A673 (cell line): ENCODE measurements around the gene RBBP5.

Source experiments
- EZH2 ChIP-seq: fragments of 200-600 bp; sonication (generic); IDR thresholded peaks from 2 replicates; pipeline ENCODE4 v1.6.1; 2017; ENCODE audit warnings: borderline replicate concordance, low read depth, mild to moderate bottlenecking, mixed read lengths, antibody characterized with exemption, low read length; ENCODE audit not compliant: poor library complexity, severe bottlenecking
- TF ChIP-seq, protein P1 (sequence below): fragments of 300-800, 200-600 bp; sonication (generic); conservative IDR thresholded peaks from 2 replicates; pipeline ENCODE4 v1.5.1; 2017; ENCODE audit warnings: low read depth, mild to moderate bottlenecking, antibody characterized with exemption, low read length, moderate library complexity, mixed read lengths

DNA sequence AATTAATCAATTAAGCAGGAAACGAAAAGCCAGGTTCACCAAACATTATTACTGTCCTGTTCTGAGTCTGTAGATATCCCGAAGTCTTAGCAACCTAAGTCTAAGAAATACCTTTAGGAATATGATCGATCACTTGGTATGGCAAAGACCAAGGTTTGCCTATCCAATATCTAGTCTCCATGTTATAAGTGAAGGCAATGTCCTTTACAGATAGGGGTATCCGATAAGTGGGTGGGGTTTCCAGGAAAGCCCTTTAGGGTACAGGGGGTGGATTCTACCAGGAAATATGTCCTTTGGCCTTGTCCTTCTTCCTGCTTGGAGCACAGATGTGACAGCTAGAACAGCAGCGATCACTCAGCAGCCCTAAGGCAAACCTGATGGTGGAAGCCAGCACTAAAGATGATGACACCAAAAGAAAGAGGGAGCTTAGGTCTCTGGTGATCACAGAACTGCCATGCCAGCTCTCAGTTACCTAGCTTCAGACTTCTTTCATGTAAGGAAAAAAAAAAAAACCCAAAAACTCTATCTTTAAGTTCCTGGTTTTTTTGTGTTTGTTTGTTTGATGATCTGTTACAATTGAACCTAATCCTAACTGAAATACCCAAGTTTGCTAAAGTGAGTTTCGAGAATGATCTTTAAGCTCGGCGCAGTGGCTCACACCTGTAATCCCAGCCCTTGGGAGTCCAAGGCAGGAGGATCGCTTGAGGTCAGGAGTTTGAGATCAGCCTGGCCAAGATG lies 48.9 kb upstream of the RBBP5 start:
- TF ChIP-seq, protein P1, sequence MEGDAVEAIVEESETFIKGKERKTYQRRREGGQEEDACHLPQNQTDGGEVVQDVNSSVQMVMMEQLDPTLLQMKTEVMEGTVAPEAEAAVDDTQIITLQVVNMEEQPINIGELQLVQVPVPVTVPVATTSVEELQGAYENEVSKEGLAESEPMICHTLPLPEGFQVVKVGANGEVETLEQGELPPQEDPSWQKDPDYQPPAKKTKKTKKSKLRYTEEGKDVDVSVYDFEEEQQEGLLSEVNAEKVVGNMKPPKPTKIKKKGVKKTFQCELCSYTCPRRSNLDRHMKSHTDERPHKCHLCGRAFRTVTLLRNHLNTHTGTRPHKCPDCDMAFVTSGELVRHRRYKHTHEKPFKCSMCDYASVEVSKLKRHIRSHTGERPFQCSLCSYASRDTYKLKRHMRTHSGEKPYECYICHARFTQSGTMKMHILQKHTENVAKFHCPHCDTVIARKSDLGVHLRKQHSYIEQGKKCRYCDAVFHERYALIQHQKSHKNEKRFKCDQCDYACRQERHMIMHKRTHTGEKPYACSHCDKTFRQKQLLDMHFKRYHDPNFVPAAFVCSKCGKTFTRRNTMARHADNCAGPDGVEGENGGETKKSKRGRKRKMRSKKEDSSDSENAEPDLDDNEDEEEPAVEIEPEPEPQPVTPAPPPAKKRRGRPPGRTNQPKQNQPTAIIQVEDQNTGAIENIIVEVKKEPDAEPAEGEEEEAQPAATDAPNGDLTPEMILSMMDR = no peak
- no peak for TF ChIP-seq EZH2
